ENCODE results near the gene STXBP5L. TPM values are rescaled to one million over a fixed set of nuclear protein-coding genes. Genes with fewer than 3 reads are reported as not detected.
"Not testable (repeated sequence)": the region's sequence is repeated elsewhere in the genome, so short reads cannot be mapped to it uniquely, and the experiment has no call there.

STXBP5L gene
- polyA plus RNA-seq, 1 of the 3 experiments (the other 2 are of a cell fraction) = 0.03 TPM

DNA sequence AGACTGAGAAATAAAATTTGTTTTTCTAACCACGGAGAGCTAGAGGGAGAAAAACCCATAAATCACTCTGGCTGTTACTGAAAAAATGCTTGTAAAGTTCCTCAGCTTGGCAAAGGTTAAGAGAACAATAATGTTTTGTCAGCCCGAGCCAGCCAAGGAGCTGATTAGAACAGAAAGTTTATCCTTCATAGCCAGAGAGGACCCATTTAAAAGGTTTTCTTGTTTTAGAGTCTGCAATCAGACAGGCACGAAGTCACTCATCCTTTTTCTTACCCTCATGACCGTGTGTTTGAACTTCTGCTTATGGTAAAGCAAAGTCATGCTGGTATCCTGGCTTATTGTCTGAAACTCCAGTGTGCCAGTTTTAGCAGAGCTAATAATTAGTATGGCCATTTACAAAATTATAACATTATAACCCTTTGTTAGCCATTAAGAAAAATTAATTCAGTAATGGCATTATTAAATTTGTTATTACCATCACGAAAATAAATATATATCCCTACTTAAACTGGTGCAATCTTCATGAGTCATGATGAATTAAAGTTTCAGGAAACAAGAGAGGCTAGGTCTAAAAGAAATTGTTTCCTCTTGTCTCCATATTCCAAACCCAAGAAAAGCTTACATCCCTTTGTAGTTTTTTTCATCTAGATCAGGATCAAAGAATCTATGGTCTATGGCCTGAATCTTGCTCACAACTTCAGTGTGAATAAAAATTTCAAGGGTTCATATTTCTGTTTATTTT is 13.5 kb upstream of the STXBP5L start:
- TF ChIP-seq, protein P1, sequence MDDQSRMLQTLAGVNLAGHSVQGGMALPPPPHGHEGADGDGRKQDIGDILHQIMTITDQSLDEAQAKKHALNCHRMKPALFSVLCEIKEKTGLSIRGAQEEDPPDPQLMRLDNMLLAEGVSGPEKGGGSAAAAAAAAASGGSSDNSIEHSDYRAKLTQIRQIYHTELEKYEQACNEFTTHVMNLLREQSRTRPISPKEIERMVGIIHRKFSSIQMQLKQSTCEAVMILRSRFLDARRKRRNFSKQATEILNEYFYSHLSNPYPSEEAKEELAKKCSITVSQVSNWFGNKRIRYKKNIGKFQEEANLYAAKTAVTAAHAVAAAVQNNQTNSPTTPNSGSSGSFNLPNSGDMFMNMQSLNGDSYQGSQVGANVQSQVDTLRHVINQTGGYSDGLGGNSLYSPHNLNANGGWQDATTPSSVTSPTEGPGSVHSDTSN (IDR thresholded peaks at IDR 0.05) = no peak
- TF ChIP-seq RCOR1 (IDR thresholded peaks at IDR 0.05; ENCODE audit: low read length) = no peak
- TF ChIP-seq GATA2 (CRISPR knock-in tag; IDR thresholded peaks at IDR 0.05) = no peak
- TF ChIP-seq, protein P2, sequence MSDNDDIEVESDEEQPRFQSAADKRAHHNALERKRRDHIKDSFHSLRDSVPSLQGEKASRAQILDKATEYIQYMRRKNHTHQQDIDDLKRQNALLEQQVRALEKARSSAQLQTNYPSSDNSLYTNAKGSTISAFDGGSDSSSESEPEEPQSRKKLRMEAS (IDR thresholded peaks at IDR 0.05; ENCODE audit: low read depth) = no peak
- TF ChIP-seq, protein P3, sequence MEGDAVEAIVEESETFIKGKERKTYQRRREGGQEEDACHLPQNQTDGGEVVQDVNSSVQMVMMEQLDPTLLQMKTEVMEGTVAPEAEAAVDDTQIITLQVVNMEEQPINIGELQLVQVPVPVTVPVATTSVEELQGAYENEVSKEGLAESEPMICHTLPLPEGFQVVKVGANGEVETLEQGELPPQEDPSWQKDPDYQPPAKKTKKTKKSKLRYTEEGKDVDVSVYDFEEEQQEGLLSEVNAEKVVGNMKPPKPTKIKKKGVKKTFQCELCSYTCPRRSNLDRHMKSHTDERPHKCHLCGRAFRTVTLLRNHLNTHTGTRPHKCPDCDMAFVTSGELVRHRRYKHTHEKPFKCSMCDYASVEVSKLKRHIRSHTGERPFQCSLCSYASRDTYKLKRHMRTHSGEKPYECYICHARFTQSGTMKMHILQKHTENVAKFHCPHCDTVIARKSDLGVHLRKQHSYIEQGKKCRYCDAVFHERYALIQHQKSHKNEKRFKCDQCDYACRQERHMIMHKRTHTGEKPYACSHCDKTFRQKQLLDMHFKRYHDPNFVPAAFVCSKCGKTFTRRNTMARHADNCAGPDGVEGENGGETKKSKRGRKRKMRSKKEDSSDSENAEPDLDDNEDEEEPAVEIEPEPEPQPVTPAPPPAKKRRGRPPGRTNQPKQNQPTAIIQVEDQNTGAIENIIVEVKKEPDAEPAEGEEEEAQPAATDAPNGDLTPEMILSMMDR (IDR thresholded peaks at IDR 0.05) = no peak
- no peak for TF ChIP-seq JUND (IDR thresholded peaks at IDR 0.05)
- TF ChIP-seq EZH2phosphoT487 (IDR thresholded peaks at IDR 0.05; ENCODE audit: borderline replicate concordance, low read depth) = no peak
- TF ChIP-seq TEAD4 (IDR thresholded peaks at IDR 0.05; ENCODE audit: borderline replicate concordance, insufficient read depth) = no peak
- TF ChIP-seq YY1 (IDR thresholded peaks at IDR 0.05; ENCODE audit: low read depth) = no peak
- TF ChIP-seq, protein P4, sequence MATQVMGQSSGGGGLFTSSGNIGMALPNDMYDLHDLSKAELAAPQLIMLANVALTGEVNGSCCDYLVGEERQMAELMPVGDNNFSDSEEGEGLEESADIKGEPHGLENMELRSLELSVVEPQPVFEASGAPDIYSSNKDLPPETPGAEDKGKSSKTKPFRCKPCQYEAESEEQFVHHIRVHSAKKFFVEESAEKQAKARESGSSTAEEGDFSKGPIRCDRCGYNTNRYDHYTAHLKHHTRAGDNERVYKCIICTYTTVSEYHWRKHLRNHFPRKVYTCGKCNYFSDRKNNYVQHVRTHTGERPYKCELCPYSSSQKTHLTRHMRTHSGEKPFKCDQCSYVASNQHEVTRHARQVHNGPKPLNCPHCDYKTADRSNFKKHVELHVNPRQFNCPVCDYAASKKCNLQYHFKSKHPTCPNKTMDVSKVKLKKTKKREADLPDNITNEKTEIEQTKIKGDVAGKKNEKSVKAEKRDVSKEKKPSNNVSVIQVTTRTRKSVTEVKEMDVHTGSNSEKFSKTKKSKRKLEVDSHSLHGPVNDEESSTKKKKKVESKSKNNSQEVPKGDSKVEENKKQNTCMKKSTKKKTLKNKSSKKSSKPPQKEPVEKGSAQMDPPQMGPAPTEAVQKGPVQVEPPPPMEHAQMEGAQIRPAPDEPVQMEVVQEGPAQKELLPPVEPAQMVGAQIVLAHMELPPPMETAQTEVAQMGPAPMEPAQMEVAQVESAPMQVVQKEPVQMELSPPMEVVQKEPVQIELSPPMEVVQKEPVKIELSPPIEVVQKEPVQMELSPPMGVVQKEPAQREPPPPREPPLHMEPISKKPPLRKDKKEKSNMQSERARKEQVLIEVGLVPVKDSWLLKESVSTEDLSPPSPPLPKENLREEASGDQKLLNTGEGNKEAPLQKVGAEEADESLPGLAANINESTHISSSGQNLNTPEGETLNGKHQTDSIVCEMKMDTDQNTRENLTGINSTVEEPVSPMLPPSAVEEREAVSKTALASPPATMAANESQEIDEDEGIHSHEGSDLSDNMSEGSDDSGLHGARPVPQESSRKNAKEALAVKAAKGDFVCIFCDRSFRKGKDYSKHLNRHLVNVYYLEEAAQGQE (IDR thresholded peaks at IDR 0.05; ENCODE audit: low read depth, low read length) = no peak
- no peak for TF ChIP-seq SIN3A (IDR thresholded peaks at IDR 0.05; ENCODE audit: borderline replicate concordance, low read depth, low read length)
- TF ChIP-seq MXI1 (IDR thresholded peaks at IDR 0.05; ENCODE audit: low read depth, low read length) = no peak
- TF ChIP-seq NRF1 (IDR thresholded peaks at IDR 0.05; ENCODE audit: low read depth, low read length) = no peak
- TF ChIP-seq CHD2 (IDR thresholded peaks at IDR 0.05; ENCODE audit: low read length, partially characterized antibody) = no peak
- TF ChIP-seq TCF12 (IDR thresholded peaks at IDR 0.05) = no peak
- ChIA-PET CTCF (interaction anchor here (0.7 kb wide), 1 partner anchor 267 kb away, joined by 3 read pairs; no protein-coding TSS in a partner anchor), POLR2A (no interaction called here)
- H4K20me1 ChIP-seq (ENCODE audit: insufficient read depth) = no peaks in the 10 kb centered on the region
- H3K9ac ChIP-seq = no peak overlapping the region
- H3K9me3 ChIP-seq = no peaks in the 10 kb centered on the region
- no peak overlapping the region for H3K4me2 ChIP-seq
- H3K4me3 ChIP-seq (ENCODE audit: low read depth in 2 of 2, low read length in 1 of 2) = no peak overlapping the region
- no peak overlapping the region for H2AFZ ChIP-seq (ENCODE audit: low read depth)
- no peaks in the 10 kb centered on the region for H3K4me1 ChIP-seq (ENCODE audit: control insufficient read depth in 1 of 2, insufficient read depth in 2 of 2, low read depth in 1 of 2, low read length in 1 of 2)
- no peak overlapping the region for H3K27ac ChIP-seq (ENCODE audit: low read depth in 2 of 2, low read length in 1 of 2)
- H3F3A ChIP-seq (replicated peaks; ENCODE audit: insufficient read depth) = no peaks in the 10 kb centered on the region
- no peaks in the 10 kb centered on the region for H3K9me2 ChIP-seq
- no peaks in the 10 kb centered on the region for H3K79me2 ChIP-seq (ENCODE audit: insufficient read depth)
- no peaks in the 10 kb centered on the region for H3K27me3 ChIP-seq (ENCODE audit: insufficient read depth)
- H3K36me3 ChIP-seq (replicated peaks in 1 of 2; ENCODE audit: control insufficient read depth in 1 of 2, insufficient read depth in 2 of 2, low read length in 1 of 2) = no peaks in the 10 kb centered on the region
- DNase-seq = no peak
- 21% methylated on average over 5 of the region's 5 CpGs for WGBS (ENCODE audit: low lambda C conversion rate)

DNA sequence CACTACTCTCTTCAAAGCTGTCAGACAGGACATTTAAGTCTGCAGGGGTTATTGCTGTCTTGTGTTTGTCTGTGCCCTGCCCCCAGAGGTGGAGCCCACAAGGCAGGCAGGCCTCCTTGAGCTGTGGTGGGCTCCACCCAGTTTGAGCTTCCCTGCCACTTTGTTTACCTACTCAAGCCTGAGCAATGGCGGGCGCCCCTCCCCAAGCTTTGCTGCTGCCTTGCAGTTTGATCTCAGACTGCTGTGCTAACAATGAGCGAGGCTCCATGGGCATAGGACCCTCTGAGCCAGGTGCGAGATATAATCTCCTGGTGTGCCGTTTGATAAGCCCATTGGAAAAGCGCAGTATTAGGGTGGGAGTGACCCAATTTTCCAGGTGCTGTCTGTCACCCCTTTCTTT is 6.3 kb upstream of the STXBP5L start:
- H3K79me2 ChIP-seq (ENCODE audit: insufficient read depth); DNase-seq; H3F3A ChIP-seq (replicated peaks; ENCODE audit: insufficient read depth); H3K9ac ChIP-seq; H3K27ac ChIP-seq (ENCODE audit: low read depth in 2 of 2, low read length in 1 of 2); CTCF ChIA-PET; H3K27me3 ChIP-seq (ENCODE audit: insufficient read depth); H4K20me1 ChIP-seq (ENCODE audit: insufficient read depth); H3K9me3 ChIP-seq; H3K9me2 ChIP-seq; H3K4me3 ChIP-seq (ENCODE audit: low read depth in 2 of 2, low read length in 1 of 2); H3K4me2 ChIP-seq; POLR2A ChIA-PET; H3K4me1 ChIP-seq (ENCODE audit: control insufficient read depth in 1 of 2, insufficient read depth in 2 of 2, low read depth in 1 of 2, low read length in 1 of 2); H3K36me3 ChIP-seq (replicated peaks in 1 of 2; ENCODE audit: control insufficient read depth in 1 of 2, insufficient read depth in 2 of 2, low read length in 1 of 2); H2AFZ ChIP-seq (ENCODE audit: low read depth): not testable (repeated sequence)
- 54% methylated on average over 2 of the region's 6 CpGs for WGBS (ENCODE audit: low lambda C conversion rate)
